Ovary (tissue), 10 donors: ENCODE measurements around the gene SMURF1. TPM values are rescaled to one million over a fixed set of nuclear protein-coding genes. Genes with fewer than 3 reads are reported as not detected.

Experiments used
- DNase-seq, 5 donors: peaks; one replicate each; pipeline ENCODE4 v3.0.0-alpha.2; 2019 to 2020
- H3K27ac ChIP-seq, 2 donors: fragments of 200-600 bp; one replicate each; pipeline versions ENCODE4 v1.5.1 to v1.8.0; 2019 to 2022
- H3K27me3 ChIP-seq: fragments of 200-600 bp; one replicate; pipeline ENCODE4 v1.8.0; 2022
- H3K36me3 ChIP-seq: fragments of 200-600 bp; sonication (generic); one replicate; pipeline ENCODE4 v1.5.1; 2019
- H3K4me1 ChIP-seq: one replicate; pipeline ENCODE4 v1.8.1; 2013; ENCODE audit warnings: mild to moderate bottlenecking, moderate library complexity; ENCODE audit not compliant: insufficient read depth
- H3K4me3 ChIP-seq: fragments of 200-600 bp; sonication (generic); one replicate; pipeline ENCODE4 v1.5.1; 2017
- H3K9me3 ChIP-seq, 2 donors: fragments of 200-600 bp in 1 of 2; sonication (generic) in 1 of 2; one replicate each; pipeline versions ENCODE4 v1.5.1 to v1.8.1; 2013 to 2019; ENCODE audit warnings: mild to moderate bottlenecking in 1 of 2, moderate library complexity in 1 of 2
- CTCF ChIP-seq, 3 donors: fragments of 450-650 bp in 2 of 3; fragments of 200-600 bp in 1 of 3; IDR thresholded peaks; one replicate each; pipeline versions ENCODE4 v1.5.1 to v1.8.0; 2016 to 2022; ENCODE audit warnings: antibody characterized with exemption in 3 of 3, mild to moderate bottlenecking in 1 of 3
- EP300 ChIP-seq: sonication (generic); formaldehyde crosslinking; IDR thresholded peaks from one replicate; pipeline ENCODE4 v1.6.1; 2017; ENCODE audit warnings: antibody characterized with exemption
- POLR2A ChIP-seq: fragments of 450-650 bp; IDR thresholded peaks from one replicate; pipeline ENCODE4 v1.6.1; 2017; ENCODE audit warnings: antibody characterized with exemption, mild to moderate bottlenecking, moderate library complexity
- WGBS, 3 donors: extraction: QIAGEN DNeasy Blood & Tissue Kit in 1 of 3; methylation state at CpG; one replicate each; pipeline versions ENCODE4 v1.1.5 to v1.1.7; 2013 to 2017; 5-methylcytosine and 5-hydroxymethylcytosine counted together
- intact Hi-C, 4 donors: fragments of 100-400 bp; cut with DNase I; formaldehyde crosslinking; loops; one replicate each; pipeline versions ENCODE4 v1.11.0 to v1.15.1; 2022 to 2023
- long read RNA-seq, 3 donors: library from polyadenylated mRNA in 2 of 3; unstranded in 2 of 3; transcript quantifications; one replicate each; pipeline ENCODE4 v2.0.0 and lab custom pipeline, GENCODE V29; 2021 to 2026
- polyA plus RNA-seq, 2 donors: library from polyadenylated mRNA; stranded (reverse); fragments of 200-250 nt in 1 of 2; fragments of 350-450 nt in 1 of 2; fragmentation: Illumina TruSeq in 1 of 2; extraction: RNeasy Lipid Tissue Mini Kit (QIAGEN cat#74804) in 1 of 2; gene quantifications; one replicate each; pipeline ENCODE4 v1.2.3, GENCODE V29; 2013 to 2014
- total RNA-seq, 7 donors: library from RNA; depleted of rRNA in 2 of 7; stranded (reverse); fragments of >200 nt in 2 of 7; fragmentation: NEBNext Ultra II Directional in 3 of 7; extraction: Animal tissue kit (Norgen Biotek cat#: 25700) in 3 of 7; gene quantifications; one replicate each; pipeline versions ENCODE4 v1.1.0 to v1.2.4, GENCODE V29; 2016 to 2023
- donor health status: DM: no; HTN: no; CAD: no; lungs with moderate emphysema.
- donor health status: DM: no; HTN: no; CAD: no.
- donor health status: Bipolar disorder and iron deficiency.
- donor health status: DM: yes; HTN: yes; CAD: no.
- donor health status: DM: no; HTN: no; CAD: no.
- donor health status: DM: yes; HTN: yes; CAD: no.

Gene SMURF1
- total RNA-seq (10 to 100 TPM; 21.9 to 40.3 (median 29.2) TPM), polyA plus RNA-seq (10 to 100 TPM; 15.1 to 22.9 TPM)
- long read RNA-seq, donor 1, partial matches to known transcripts = 3 of 25 reads
- long read RNA-seq, donor 1, other reads (novel, unspliced or antisense) = 22 of 25 reads
- long read RNA-seq, donor 2 = 0 reads
- long read RNA-seq, donor 3, full-length matches to known transcripts = 4 of 34 reads
- long read RNA-seq, donor 3, partial matches to known transcripts = 15 of 34 reads
- long read RNA-seq, donor 3, other reads (novel, unspliced or antisense) = 15 of 34 reads

GRCh38 chr7:99143853-99144672, at the start of gene SMURF1:
Gene SMURF1, minus strand, starts transcription at chr7:99144108. Its CDS starts 328 bp downstream, at chr7:99143780.
- DNase-seq = peak; percentile 71 to 89 (median 87)
- WGBS, 3 donors = 0 to 1% (median 0%) methylated on average over 58 to 93 of the region's 94 CpGs
- Histone ChIP-seq H3K27me3 (no peaks in the 10 kb centered on the region), H3K9me3 (no peaks in the 10 kb centered on the region), H3K4me3 (peak within 1 kb of the TSS; percentile 99), H3K27ac (peak within 1 kb of the TSS; percentile 97 to 98), H3K36me3 (no peaks in the 10 kb centered on the region), H3K4me1 (peaks cover 5% of the 10 kb centered on the region)
- TF ChIP-seq CTCF (IDR thresholded peaks at IDR 0.05) (no peak), POLR2A (peak; percentile 44), EP300 (no peak)
- intact Hi-C loops = loop anchor here (5.0 to 10.0 kb wide), 4 partner anchors 47 to 251 kb away; no protein-coding TSS in a partner anchor

- Histone ChIP-seq H3K27me3 (no peaks in the 10 kb centered on the region), H3K4me3 (no peak overlapping the region), H3K9me3 (no peaks in the 10 kb centered on the region), H3K36me3 (no peaks in the 10 kb centered on the region), H3K27ac (no peak overlapping the region), H3K4me1 (peaks cover 2% of the 10 kb centered on the region)
- DNase-seq = no peak
- 93 to 96% (median 94%) methylated on average over 5 of the region's 5 CpGs for WGBS, 3 donors
- intact Hi-C loops = no loop called here
- TF ChIP-seq CTCF (IDR thresholded peaks at IDR 0.05) = no peak
- no peak for TF ChIP-seq POLR2A
- TF ChIP-seq EP300 = no peak
Observed at GRCh38 chr7:99191869-99192596, 48.1 kb upstream of the SMURF1 start.

- intact Hi-C loops = no loop called here
- Histone ChIP-seq H3K4me3 (no peak overlapping the region), H3K27ac (no peak overlapping the region), H3K9me3 (no peaks in the 10 kb centered on the region), H3K36me3 (no peaks in the 10 kb centered on the region), H3K27me3 (no peaks in the 10 kb centered on the region), H3K4me1 (peaks cover 2% of the 10 kb centered on the region)
- DNase-seq = no peak
- no peak for TF ChIP-seq EP300
- no peak for TF ChIP-seq CTCF (IDR thresholded peaks at IDR 0.05)
- TF ChIP-seq POLR2A = no peak
- WGBS, 3 donors = 64 to 68% (median 65%) methylated on average over 7 of the region's 7 CpGs
Observed at GRCh38 chr7:99190359-99191009, 46.6 kb upstream of the SMURF1 start.

GRCh38 chr7:99189222-99189621, 45.3 kb upstream of the SMURF1 start:
- Histone ChIP-seq H3K4me3 (no peak overlapping the region), H3K27ac (no peak overlapping the region), H3K9me3 (no peaks in the 10 kb centered on the region), H3K4me1 (peaks cover 2% of the 10 kb centered on the region), H3K36me3 (no peaks in the 10 kb centered on the region), H3K27me3 (no peaks in the 10 kb centered on the region)
- intact Hi-C loops = no loop called here
- 88 to 100% (median 93%) methylated on average over 1 of the region's 1 CpG for WGBS, 3 donors
- TF ChIP-seq EP300 = no peak
- TF ChIP-seq CTCF (IDR thresholded peaks at IDR 0.05) = no peak
- TF ChIP-seq POLR2A = no peak
- no peak for DNase-seq
